Sigmoid colon (tissue), 7 donors: Measurements from ENCODE around the gene GRB7. TPM values are rescaled to one million over a fixed set of nuclear protein-coding genes. Genes with fewer than 3 reads are reported as not detected.

ENCODE experiments used
- DNase-seq: peaks from one replicate; pipeline ENCODE4 v3.0.0-alpha.2; 2019
- H3K27ac ChIP-seq, 4 donors: fragments of 200-600 bp; sonication (generic); one replicate each; pipeline ENCODE4 v1.5.1; 2016 to 2019; ENCODE audit warnings: mild to moderate bottlenecking in 1 of 4
- H3K27me3 ChIP-seq, 3 donors: fragments of 200-600 bp; sonication (generic); one replicate each; pipeline ENCODE4 v1.5.1; 2019; ENCODE audit warnings: mild to moderate bottlenecking in 1 of 3
- H3K36me3 ChIP-seq, 4 donors: fragments of 200-600 bp; sonication (generic); one replicate each; pipeline ENCODE4 v1.5.1; 2016 to 2019
- H3K4me1 ChIP-seq, 4 donors: fragments of 200-600 bp; sonication (generic); one replicate each; pipeline ENCODE4 v1.5.1; 2017 to 2019
- H3K4me3 ChIP-seq, 4 donors: fragments of 200-600 bp; sonication (generic); one replicate each; pipeline ENCODE4 v1.5.1; 2017 to 2019; ENCODE audit warnings: mild to moderate bottlenecking in 2 of 4, moderate library complexity in 1 of 4
- H3K9me3 ChIP-seq, 4 donors: fragments of 200-600 bp in 3 of 4; sonication (generic) in 3 of 4; one replicate each; pipeline versions ENCODE4 v1.5.1 to v1.6.1; 2013 to 2019
- EP300 ChIP-seq, 4 donors: sonication (generic); formaldehyde crosslinking; IDR thresholded peaks; one replicate each; pipeline ENCODE4 v1.6.1; 2017; ENCODE audit warnings: antibody characterized with exemption in 4 of 4
- POLR2A ChIP-seq, 2 donors: fragments of 450-650 bp; IDR thresholded peaks; one replicate each; pipeline ENCODE4 v1.6.1; 2016; ENCODE audit warnings: antibody characterized with exemption in 2 of 2, mild to moderate bottlenecking in 2 of 2, moderate library complexity in 2 of 2
- POLR2AphosphoS5 ChIP-seq, 4 donors: sonication (generic); formaldehyde crosslinking; IDR thresholded peaks; one replicate each; pipeline ENCODE4 v1.6.1; 2017; ENCODE audit warnings: antibody characterized with exemption in 4 of 4
- whole genome bisulfite sequencing, 2 donors: extraction: QIAGEN DNeasy Blood & Tissue Kit; methylation state at CpG; one replicate each; pipeline ENCODE4 v1.1.7; 2013; 5-methylcytosine and 5-hydroxymethylcytosine counted together
- intact Hi-C: fragments of 100-400 bp; cut with DNase I; formaldehyde crosslinking; loops from one replicate; pipeline ENCODE4 v1.15.1; 2023
- polyA plus RNA-seq, 3 donors: library from polyadenylated mRNA; stranded (reverse); fragments of 200-250 nt; gene quantifications; one replicate each; pipeline ENCODE4 v1.2.3, GENCODE V29; 2013
- total RNA-seq, 4 donors: library from RNA; depleted of rRNA; stranded (reverse); fragments of >200 nt; gene quantifications; one replicate each; pipeline ENCODE4 v1.1.0, GENCODE V29; 2016
- TF ChIP-seq, protein P1 (sequence below), 4 experiments: fragments of 450-650 bp in 3 of 4; fragments of 200-600 bp in 1 of 4; IDR thresholded peaks; one replicate each; pipeline ENCODE4 v1.5.1; 2016 to 2019; ENCODE audit warnings: antibody characterized with exemption in 4 of 4, mild to moderate bottlenecking in 3 of 4, moderate library complexity in 2 of 4
- donor health status: healthy with polysubstance abuse.
- donor health status: Bipolar disorder and iron deficiency.
- donor health status: healthy.

GRB7 gene
- total and polyA plus RNA-seq, 7 donors: under 0.01 to 17.9 (median 13.2) TPM; not detected in 3

DNA sequence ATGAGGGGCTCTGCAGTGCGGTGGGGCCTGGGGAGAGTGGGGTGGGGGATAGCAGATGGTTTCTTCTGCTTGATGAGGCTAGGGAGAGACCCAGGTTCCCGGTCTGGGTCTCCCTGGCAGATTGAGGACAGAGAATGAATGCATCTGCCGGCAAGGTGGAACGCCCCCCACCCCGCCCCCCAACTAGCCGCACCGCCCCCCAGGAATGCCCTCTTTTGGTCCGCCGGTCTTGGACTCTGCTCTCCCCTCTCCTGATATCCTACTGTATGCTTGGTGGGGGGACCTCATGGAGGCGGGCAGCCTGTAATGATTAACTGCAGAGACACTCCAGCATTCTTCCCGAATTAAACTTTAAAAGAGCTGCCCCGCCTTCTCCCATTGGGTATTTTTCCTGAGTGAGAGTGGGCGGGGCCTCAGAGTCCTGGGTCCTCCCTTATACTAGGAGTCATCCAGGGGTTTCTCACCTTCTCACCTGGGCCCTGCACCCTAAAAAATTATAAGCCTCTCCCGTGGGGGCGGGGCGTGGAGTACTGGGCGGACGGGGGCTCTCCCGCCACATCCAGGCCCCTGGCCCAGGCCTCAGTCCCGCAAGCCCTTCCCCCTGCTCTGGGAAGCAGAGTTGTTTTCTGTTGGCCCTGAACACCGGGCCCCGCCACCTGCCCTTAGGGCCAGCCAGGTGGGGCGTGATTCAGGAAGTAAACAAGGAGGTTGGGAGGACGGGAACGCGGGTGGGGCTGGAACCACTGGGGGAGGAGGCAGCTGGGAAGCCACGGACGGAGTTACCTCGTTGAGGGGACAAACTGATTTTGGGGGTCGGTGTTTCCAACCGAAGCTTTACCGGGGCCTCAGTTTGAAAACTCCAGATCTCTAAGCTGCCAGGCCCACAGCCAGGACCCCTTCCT lies 1.5 kb downstream of the GRB7 start:
- 4 to 15% methylated on average over 32 of the region's 32 CpGs for whole genome bisulfite sequencing, 2 donors
- peak overlapping the region in 1 of 4 donors; percentile 27 for H3K27ac ChIP-seq
- H3K4me3 ChIP-seq: peak overlapping the region in 3 of 4 donors; percentile 9 to 31 (median 16)
- intact Hi-C loops: no loop called here
- TF ChIP-seq POLR2A (IDR thresholded peaks at IDR 0.05): peak in 1 of 2 donors; percentile 5
- no peak for TF ChIP-seq EP300 (IDR thresholded peaks at IDR 0.05)
- TF ChIP-seq POLR2AphosphoS5 (IDR thresholded peaks at IDR 0.05): no peak
- DNase-seq: no peak
- H3K9me3 ChIP-seq: no peaks in the 10 kb centered on the region
- H3K36me3 ChIP-seq: no peaks in the 10 kb centered on the region
- peaks cover 0 to 27% (median 22%) of the 10 kb centered on the region in 4 donors for H3K4me1 ChIP-seq
- H3K27me3 ChIP-seq: peaks cover 32 to 84% (median 64%) of the 10 kb centered on the region in 3 donors

DNA sequence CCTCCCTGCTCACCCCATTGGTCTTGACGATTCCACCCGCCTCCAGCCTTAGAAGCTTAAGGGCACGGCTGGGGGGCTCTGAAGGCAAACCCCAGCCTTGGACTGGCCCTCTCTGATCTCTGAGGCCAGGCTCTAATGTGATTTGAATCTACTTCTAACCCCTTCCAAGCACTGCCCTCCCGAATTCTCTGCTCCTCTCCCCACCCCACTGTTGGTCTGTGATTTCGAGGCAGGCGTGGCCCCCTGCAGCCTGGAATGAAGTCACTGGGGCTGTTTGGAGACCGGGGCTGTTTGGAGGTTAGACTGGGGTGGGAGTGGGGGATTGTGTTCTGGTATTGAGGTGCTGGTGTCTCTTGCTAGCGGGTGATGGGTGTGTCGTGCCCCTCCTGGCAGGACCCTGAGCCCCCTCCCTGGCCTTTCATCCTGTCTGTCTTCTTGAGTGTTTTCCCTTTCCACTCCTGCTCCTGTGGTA lies 2.2 kb downstream of the GRB7 start:
- H3K9me3 ChIP-seq: no peaks in the 10 kb centered on the region
- no peaks in the 10 kb centered on the region for H3K36me3 ChIP-seq
- H3K4me3 ChIP-seq: peak overlapping the region in 1 of 4 donors; percentile 31
- H3K27me3 ChIP-seq: peaks cover 32 to 84% (median 70%) of the 10 kb centered on the region in 3 donors
- 12 to 40% methylated on average over 9 of the region's 9 CpGs for WGBS, 2 donors
- peaks cover 0 to 27% (median 22%) of the 10 kb centered on the region in 4 donors for H3K4me1 ChIP-seq
- TF ChIP-seq, protein P1, sequence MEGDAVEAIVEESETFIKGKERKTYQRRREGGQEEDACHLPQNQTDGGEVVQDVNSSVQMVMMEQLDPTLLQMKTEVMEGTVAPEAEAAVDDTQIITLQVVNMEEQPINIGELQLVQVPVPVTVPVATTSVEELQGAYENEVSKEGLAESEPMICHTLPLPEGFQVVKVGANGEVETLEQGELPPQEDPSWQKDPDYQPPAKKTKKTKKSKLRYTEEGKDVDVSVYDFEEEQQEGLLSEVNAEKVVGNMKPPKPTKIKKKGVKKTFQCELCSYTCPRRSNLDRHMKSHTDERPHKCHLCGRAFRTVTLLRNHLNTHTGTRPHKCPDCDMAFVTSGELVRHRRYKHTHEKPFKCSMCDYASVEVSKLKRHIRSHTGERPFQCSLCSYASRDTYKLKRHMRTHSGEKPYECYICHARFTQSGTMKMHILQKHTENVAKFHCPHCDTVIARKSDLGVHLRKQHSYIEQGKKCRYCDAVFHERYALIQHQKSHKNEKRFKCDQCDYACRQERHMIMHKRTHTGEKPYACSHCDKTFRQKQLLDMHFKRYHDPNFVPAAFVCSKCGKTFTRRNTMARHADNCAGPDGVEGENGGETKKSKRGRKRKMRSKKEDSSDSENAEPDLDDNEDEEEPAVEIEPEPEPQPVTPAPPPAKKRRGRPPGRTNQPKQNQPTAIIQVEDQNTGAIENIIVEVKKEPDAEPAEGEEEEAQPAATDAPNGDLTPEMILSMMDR (IDR thresholded peaks at IDR 0.05): no peak
- TF ChIP-seq POLR2AphosphoS5 (IDR thresholded peaks at IDR 0.05) (no peak), EP300 (IDR thresholded peaks at IDR 0.05) (no peak), POLR2A (IDR thresholded peaks at IDR 0.05) (no peak)
- H3K27ac ChIP-seq: peak overlapping the region in 1 of 4 donors; percentile 27
- intact Hi-C loops: no loop called here
- no peak for DNase-seq

DNA sequence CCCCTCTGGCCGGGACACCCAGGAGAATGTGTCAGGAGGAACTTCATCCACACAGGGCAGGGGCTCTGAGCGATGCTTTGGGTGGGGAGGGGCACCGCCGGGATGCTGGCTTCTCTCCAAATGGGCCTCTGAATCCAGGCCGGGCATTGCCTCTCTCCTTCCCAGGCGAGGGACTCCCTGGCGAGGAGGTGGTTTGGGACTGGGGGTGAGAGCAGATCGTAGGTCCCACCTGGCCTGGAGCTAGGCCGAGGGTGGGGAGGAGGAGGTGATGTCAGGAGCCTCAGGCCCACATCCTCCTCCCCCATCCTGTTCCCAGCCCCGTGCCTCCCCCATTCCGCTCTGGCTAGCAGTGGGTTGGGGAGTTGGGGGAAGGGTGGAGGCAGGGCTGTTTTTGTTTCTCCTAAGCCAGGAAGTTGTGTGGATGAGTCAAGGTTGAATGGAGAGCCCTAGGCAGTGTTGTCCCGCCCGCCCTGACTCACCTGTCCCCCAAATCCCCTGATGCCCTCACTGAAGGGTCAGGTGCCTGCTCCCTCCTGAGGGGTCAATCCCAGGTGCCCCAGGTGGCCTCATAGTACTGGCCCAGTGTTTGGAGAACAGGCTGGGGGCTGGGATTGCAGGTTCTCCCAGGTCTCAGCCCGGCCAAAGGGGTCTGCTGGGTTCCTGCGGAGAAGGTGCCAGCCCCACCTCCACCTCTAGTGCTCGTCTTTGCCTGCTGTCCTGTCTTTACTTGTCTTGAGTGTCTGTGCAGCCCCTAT lies 2.8 kb downstream of the GRB7 start:
- TF ChIP-seq, protein P1 (IDR thresholded peaks at IDR 0.05): no peak
- TF ChIP-seq POLR2A (IDR thresholded peaks at IDR 0.05): no peak
- no peak for TF ChIP-seq EP300 (IDR thresholded peaks at IDR 0.05)
- no peak for TF ChIP-seq POLR2AphosphoS5 (IDR thresholded peaks at IDR 0.05)
- intact Hi-C loops: no loop called here
- H3K9me3 ChIP-seq: no peaks in the 10 kb centered on the region
- no peak overlapping the region for H3K4me3 ChIP-seq
- peaks cover 32 to 83% (median 70%) of the 10 kb centered on the region in 3 donors for H3K27me3 ChIP-seq
- 17 to 53% methylated on average over 16 of the region's 16 CpGs for WGBS, 2 donors
- H3K4me1 ChIP-seq: peaks cover 0 to 27% (median 22%) of the 10 kb centered on the region in 4 donors
- H3K27ac ChIP-seq: peak overlapping the region in 1 of 4 donors; percentile 27
- H3K36me3 ChIP-seq: no peaks in the 10 kb centered on the region
- DNase-seq: no peak

DNA sequence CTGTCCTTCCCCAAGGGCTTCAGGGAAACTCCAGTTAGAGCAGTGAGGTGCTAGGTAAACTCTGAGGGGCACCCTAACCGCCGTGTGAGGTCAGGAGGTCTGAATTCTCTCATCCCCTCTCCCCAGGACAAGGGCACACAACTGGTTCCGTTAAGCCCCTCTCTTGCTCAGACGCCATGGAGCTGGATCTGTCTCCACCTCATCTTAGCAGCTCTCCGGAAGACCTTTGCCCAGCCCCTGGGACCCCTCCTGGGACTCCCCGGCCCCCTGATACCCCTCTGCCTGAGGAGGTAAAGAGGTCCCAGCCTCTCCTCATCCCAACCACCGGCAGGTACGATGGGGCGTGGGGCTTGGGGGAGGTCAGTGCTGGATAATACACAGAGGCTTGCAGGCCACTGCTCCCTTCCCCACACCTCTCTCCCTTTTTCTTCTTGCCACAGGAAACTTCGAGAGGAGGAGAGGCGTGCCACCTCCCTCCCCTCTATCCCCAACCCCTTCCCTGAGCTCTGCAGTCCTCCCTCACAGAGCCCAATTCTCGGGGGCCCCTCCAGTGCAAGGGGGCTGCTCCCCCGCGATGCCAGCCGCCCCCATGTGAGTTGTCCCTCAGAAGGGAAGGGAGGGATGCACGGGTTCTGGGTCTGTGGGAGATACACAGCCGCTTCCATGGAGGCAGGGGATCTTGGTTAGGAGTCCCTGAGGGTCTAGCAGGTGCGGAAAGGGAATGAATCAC lies 4.6 kb downstream of the GRB7 start:
- DNase-seq: no peak
- no peaks in the 10 kb centered on the region for H3K9me3 ChIP-seq
- H3K27ac ChIP-seq: no peak overlapping the region
- TF ChIP-seq POLR2AphosphoS5 (IDR thresholded peaks at IDR 0.05): no peak
- no peak for TF ChIP-seq POLR2A (IDR thresholded peaks at IDR 0.05)
- no peak for TF ChIP-seq EP300 (IDR thresholded peaks at IDR 0.05)
- 79 to 86% methylated on average over 18 of the region's 18 CpGs for WGBS, 2 donors
- H3K4me3 ChIP-seq: no peak overlapping the region
- no peaks in the 10 kb centered on the region for H3K36me3 ChIP-seq
- H3K27me3 ChIP-seq: peaks cover 32 to 66% (median 56%) of the 10 kb centered on the region in 3 donors
- peaks cover 0 to 27% (median 22%) of the 10 kb centered on the region in 4 donors for H3K4me1 ChIP-seq
- intact Hi-C loops: no loop called here

DNA sequence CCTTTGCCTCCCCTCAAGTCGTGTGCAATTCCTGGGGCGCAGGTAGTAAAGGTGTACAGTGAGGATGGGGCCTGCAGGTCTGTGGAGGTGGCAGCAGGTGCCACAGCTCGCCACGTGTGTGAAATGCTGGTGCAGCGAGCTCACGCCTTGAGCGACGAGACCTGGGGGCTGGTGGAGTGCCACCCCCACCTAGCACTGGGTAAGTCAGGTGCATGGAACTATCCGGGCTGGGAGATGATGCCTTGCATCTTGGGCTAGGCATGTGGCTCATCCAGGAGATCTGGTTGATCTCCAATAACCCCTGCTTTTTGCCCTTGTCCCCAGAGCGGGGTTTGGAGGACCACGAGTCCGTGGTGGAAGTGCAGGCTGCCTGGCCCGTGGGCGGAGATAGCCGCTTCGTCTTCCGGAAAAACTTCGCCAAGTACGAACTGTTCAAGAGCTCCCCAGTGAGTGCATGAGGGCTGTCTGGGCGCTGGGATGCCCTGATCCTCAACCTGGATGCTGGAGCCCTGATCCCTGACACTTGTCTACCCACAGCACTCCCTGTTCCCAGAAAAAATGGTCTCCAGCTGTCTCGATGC lies 5.2 kb downstream of the GRB7 start:
- no peak for DNase-seq
- Histone ChIP-seq H3K9me3 (no peaks in the 10 kb centered on the region), H3K4me3 (no peak overlapping the region), H3K27ac (no peak overlapping the region), H3K4me1 (peaks cover 0 to 26% (median 20%) of the 10 kb centered on the region in 4 donors), H3K27me3 (peaks cover 32 to 60% (median 49%) of the 10 kb centered on the region in 3 donors), H3K36me3 (no peaks in the 10 kb centered on the region)
- 87 to 88% methylated on average over 21 of the region's 21 CpGs for WGBS, 2 donors
- TF ChIP-seq POLR2A (IDR thresholded peaks at IDR 0.05) (no peak), EP300 (IDR thresholded peaks at IDR 0.05) (no peak), POLR2AphosphoS5 (IDR thresholded peaks at IDR 0.05) (no peak)
- TF ChIP-seq, protein P1 (IDR thresholded peaks at IDR 0.05): no peak
- intact Hi-C loops: no loop called here
